ENCODE results near the gene TADA3. TPM values are rescaled to one million over a fixed set of nuclear protein-coding genes. Genes with fewer than 3 reads are reported as not detected.
A peak's percentile ranks its signal among the peaks of the same experiment; 100 is the strongest.

The TADA3 gene, protein sequence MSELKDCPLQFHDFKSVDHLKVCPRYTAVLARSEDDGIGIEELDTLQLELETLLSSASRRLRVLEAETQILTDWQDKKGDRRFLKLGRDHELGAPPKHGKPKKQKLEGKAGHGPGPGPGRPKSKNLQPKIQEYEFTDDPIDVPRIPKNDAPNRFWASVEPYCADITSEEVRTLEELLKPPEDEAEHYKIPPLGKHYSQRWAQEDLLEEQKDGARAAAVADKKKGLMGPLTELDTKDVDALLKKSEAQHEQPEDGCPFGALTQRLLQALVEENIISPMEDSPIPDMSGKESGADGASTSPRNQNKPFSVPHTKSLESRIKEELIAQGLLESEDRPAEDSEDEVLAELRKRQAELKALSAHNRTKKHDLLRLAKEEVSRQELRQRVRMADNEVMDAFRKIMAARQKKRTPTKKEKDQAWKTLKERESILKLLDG
- 10 to 100 TPM; 48.7 to 62.3 TPM for total RNA-seq
- 10 to 100 TPM; 41.6 to 57.8 TPM for polyA plus RNA-seq
- long read RNA-seq, donor 1, transcript TADA3-201 (9 exons, 2,355 nt) = major isoform, 32 of 67 reads
- long read RNA-seq, donor 1, transcript TADA3-205 (5 exons, 1,868 nt) = minor isoform, 14 of 67 reads
- long read RNA-seq, donor 1, partial matches to known transcripts = 21 of 67 reads
- long read RNA-seq, donor 1, other reads (novel, unspliced or antisense) = 0 of 67 reads
- long read RNA-seq, donor 2, transcript TADA3-201 (9 exons, 2,355 nt) = major isoform, 14 of 56 reads
- long read RNA-seq, donor 2, partial matches to known transcripts = 17 of 56 reads
- long read RNA-seq, donor 2, other reads (novel, unspliced or antisense) = 23 of 56 reads
- long read RNA-seq, donor 3, transcript TADA3-201 (9 exons, 2,355 nt) = major isoform, 10 of 13 reads
- long read RNA-seq, donor 3, partial matches to known transcripts = 0 of 13 reads
- long read RNA-seq, donor 3, other reads (novel, unspliced or antisense) = 0 of 13 reads
- long read RNA-seq, donor 4, transcript TADA3-201 (9 exons, 2,355 nt) = major isoform, 11 of 13 reads
- long read RNA-seq, donor 4, partial matches to known transcripts = 0 of 13 reads
- long read RNA-seq, donor 4, other reads (novel, unspliced or antisense) = 0 of 13 reads
- long read RNA-seq, donor 5, transcript TADA3-201 (9 exons, 2,355 nt) = major isoform, 30 of 41 reads
- long read RNA-seq, donor 5, partial matches to known transcripts = 6 of 41 reads
- long read RNA-seq, donor 5, other reads (novel, unspliced or antisense) = 0 of 41 reads

DNA sequence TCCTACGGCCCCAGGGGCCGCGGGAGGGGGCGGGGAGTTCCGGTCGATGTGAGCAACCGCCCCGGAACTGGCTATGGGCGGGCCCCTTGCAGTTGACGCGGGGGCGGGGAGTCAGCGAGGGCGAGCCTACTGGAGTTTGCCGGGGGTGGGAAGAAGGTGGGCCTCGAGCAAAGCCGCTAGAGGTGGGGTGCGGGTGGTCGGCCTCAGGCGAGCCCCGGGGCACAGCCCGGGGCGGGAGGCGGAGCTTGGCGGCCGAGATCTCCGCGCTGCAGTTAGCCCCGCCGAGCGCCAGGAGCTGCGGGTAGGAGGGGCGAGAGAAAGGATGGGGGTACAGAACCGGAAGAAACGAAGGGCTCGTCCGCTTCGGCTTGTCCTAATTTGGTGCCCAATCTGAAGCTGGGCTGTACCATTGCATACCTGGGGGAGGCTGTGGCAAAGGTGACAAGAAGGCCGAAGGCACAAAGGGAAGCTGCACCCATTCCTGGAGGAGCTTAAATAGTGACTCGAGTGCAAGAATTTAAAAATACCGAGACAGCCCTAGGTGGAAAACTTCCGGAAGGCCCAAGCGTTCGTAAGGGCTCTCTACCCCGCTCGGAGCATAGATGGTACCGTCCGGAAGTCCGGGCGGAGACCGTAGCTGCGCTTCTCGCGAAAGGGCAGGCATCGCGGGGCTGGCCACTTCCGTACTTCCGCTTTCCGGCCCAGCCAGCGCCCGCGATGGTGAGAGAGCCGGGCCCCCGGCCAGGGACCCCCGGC is at the start of gene TADA3, which contains the start of gene ARPC4:
TADA3 (minus strand) TSS at position 69 of the 756 bp plus-strand sequence. CDS start 1,007 bp downstream, outside the sequence.
ARPC4 (plus strand) TSS at position 678 of the 756 bp plus-strand sequence; CDS start at position 718, 40 bp downstream.
- WGBS, 2 donors = 1% methylated on average over 59 to 65 of the region's 65 CpGs
- peaks cover 0 to 21% (median 4%) of the 10 kb centered on the region in 5 donors for H3K4me1 ChIP-seq (ENCODE audit: control insufficient read depth in 5 of 5, insufficient read depth in 5 of 5, low read length in 5 of 5)
- H3K36me3 ChIP-seq (ENCODE audit: control insufficient read depth in 4 of 4, insufficient read depth in 4 of 4, low read length in 4 of 4) = peaks cover 9 to 22% (median 14%) of the 10 kb centered on the region in 4 donors
- H3K27ac ChIP-seq (ENCODE audit: low read depth in 1 of 2, low read length in 1 of 2) = peak within 1 kb of the TSS; percentile 94 to 95
- H3K9me3 ChIP-seq (ENCODE audit: control insufficient read depth in 4 of 4, insufficient read depth in 3 of 4, low read length in 3 of 4) = no peaks in the 10 kb centered on the region
- no peak for TF ChIP-seq CTCF (IDR thresholded peaks at IDR 0.05; ENCODE audit: control extremely low read depth, extremely low read depth)
- ATAC-seq (ENCODE audit: insufficient read depth, low FRiP score) = peak; percentile 95
- peak within 1 kb of the TSS; percentile 95 to 96 for H3K9ac ChIP-seq (ENCODE audit: insufficient read depth in 1 of 2, low read length in 2 of 2)
- no peaks in the 10 kb centered on the region for H3K27me3 ChIP-seq (ENCODE audit: control insufficient read depth in 3 of 3, insufficient read depth in 3 of 3, low read length in 2 of 3)
- H3K4me3 ChIP-seq = peak within 1 kb of the TSS; percentile 86
- peak; percentile 94 to 98 (median 98) for DNase-seq

GRCh38 chr3:9841015-9841414 is 48.7 kb upstream of the TADA3 start:
- no peaks in the 10 kb centered on the region for H3K9me3 ChIP-seq (ENCODE audit: control insufficient read depth in 4 of 4, insufficient read depth in 3 of 4, low read length in 3 of 4)
- DNase-seq (no peak), ATAC-seq (ENCODE audit: insufficient read depth, low FRiP score) (no peak)
- whole genome bisulfite sequencing, 2 donors = 82% methylated on average over 8 of the region's 8 CpGs
- no peaks in the 10 kb centered on the region for H3K27me3 ChIP-seq (ENCODE audit: control insufficient read depth in 3 of 3, insufficient read depth in 3 of 3, low read length in 2 of 3)
- H3K9ac ChIP-seq (ENCODE audit: insufficient read depth in 1 of 2, low read length in 2 of 2) = no peak overlapping the region
- peaks cover 7 to 25% (median 21%) of the 10 kb centered on the region in 4 donors for H3K36me3 ChIP-seq (ENCODE audit: control insufficient read depth in 4 of 4, insufficient read depth in 4 of 4, low read length in 4 of 4)
- no peak overlapping the region for H3K4me3 ChIP-seq
- no peak for TF ChIP-seq CTCF (IDR thresholded peaks at IDR 0.05; ENCODE audit: control extremely low read depth, extremely low read depth)
- H3K4me1 ChIP-seq (ENCODE audit: control insufficient read depth in 5 of 5, insufficient read depth in 5 of 5, low read length in 5 of 5) = peaks cover 0 to 13% (median 2%) of the 10 kb centered on the region in 5 donors
- H3K27ac ChIP-seq (ENCODE audit: low read depth in 1 of 2, low read length in 1 of 2) = no peak overlapping the region

DNA sequence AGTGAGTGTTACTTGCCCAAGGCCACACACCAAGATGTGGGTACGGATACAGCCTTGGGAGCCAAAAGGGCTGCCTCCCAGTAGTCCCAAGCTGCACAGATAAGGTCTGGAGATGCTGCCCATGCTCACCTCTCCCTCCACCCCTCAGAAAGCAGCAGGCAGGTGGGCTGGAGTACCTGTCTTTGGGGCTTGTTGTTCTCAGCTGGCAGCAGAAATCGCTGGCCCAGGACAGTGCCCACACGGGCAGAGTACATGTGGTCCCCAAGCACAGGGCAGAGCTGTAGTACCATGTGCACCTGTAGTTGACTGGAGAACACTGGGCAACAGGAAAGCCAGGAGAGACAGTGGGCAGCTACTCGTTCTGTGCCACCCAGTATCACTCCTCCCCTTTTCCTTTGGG is 46.6 kb upstream of the TADA3 start:
- TF ChIP-seq CTCF (IDR thresholded peaks at IDR 0.05; ENCODE audit: control extremely low read depth, extremely low read depth) = no peak
- peaks cover 7 to 42% (median 34%) of the 10 kb centered on the region in 4 donors for H3K36me3 ChIP-seq (ENCODE audit: control insufficient read depth in 4 of 4, insufficient read depth in 4 of 4, low read length in 4 of 4)
- no peaks in the 10 kb centered on the region for H3K27me3 ChIP-seq (ENCODE audit: control insufficient read depth in 3 of 3, insufficient read depth in 3 of 3, low read length in 2 of 3)
- no peak for DNase-seq
- no peak overlapping the region for H3K27ac ChIP-seq (ENCODE audit: low read depth in 1 of 2, low read length in 1 of 2)
- H3K4me1 ChIP-seq (ENCODE audit: control insufficient read depth in 5 of 5, insufficient read depth in 5 of 5, low read length in 5 of 5) = peaks cover 0 to 9% (median 0%) of the 10 kb centered on the region in 5 donors
- 78 to 83% methylated on average over 4 of the region's 4 CpGs for WGBS, 2 donors
- H3K9me3 ChIP-seq (ENCODE audit: control insufficient read depth in 4 of 4, insufficient read depth in 3 of 4, low read length in 3 of 4) = no peaks in the 10 kb centered on the region
- H3K9ac ChIP-seq (ENCODE audit: insufficient read depth in 1 of 2, low read length in 2 of 2) = no peak overlapping the region
- H3K4me3 ChIP-seq = no peak overlapping the region
- no peak for ATAC-seq (ENCODE audit: insufficient read depth, low FRiP score)
